ENCODE measurements around the gene PVRIG. TPM values are rescaled to one million over a fixed set of nuclear protein-coding genes. Genes with fewer than 3 reads are reported as not detected.
"Not testable (repeated sequence)": the region's sequence is repeated elsewhere in the genome, so short reads cannot be mapped to it uniquely, and the experiment has no call there.

The PVRIG gene
- polyA plus RNA-seq = 100 to 1,000 TPM; 151 to 240 (median 209) TPM

DNA sequence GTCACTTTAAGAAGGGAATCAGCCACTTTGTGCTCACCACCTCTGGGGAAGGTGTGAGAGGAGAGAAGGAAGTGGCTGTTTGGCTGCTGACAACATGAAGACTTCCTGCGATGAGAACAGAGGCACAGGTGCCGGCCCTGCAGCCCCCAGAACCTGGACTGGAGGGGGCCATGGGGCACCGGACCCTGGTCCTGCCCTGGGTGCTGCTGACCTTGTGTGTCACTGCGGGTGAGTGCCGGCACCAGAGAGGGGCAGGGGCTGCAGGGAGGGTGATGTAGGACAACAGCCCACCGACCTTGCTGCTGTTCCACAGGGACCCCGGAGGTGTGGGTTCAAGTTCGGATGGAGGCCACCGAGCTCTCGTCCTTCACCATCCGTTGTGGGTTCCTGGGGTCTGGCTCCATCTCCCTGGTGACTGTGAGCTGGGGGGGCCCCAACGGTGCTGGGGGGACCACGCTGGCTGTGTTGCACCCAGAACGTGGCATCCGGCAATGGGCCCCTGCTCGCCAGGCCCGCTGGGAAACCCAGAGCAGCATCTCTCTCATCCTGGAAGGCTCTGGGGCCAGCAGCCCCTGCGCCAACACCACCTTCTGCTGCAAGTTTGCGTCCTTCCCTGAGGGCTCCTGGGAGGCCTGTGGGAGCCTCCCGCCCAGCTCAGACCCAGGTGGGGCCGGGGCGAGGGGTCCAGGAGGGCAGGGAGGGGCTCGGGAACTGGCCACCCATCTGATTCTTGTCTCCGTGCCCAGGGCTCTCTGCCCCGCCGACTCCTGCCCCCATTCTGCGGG is at the start of gene PVRIG:
PVRIG (plus strand) TSS at position 149 of the 785 bp plus-strand sequence; CDS start at position 171, 22 bp downstream.
- peaks cover 4 to 17% (median 4%) of the 10 kb centered on the region in 3 donors for H3K36me3 Mint-ChIP-seq
- peak within 1 kb of the TSS; percentile 95 to 99 (median 98) for H3K27ac Mint-ChIP-seq
- DNase-seq = peak; percentile 66
- peaks cover 18 to 28% (median 27%) of the 10 kb centered on the region in 3 donors for H3K27me3 Mint-ChIP-seq (ENCODE audit: low read depth in 3 of 3)
- peaks cover 69 to 71% of the 10 kb centered on the region in 2 donors for H3K4me1 Mint-ChIP-seq
- H3K9me3 Mint-ChIP-seq = not testable (repeated sequence)
- H3K4me3 Mint-ChIP-seq = peak within 1 kb of the TSS; percentile 90 to 98 (median 95)

DNA sequence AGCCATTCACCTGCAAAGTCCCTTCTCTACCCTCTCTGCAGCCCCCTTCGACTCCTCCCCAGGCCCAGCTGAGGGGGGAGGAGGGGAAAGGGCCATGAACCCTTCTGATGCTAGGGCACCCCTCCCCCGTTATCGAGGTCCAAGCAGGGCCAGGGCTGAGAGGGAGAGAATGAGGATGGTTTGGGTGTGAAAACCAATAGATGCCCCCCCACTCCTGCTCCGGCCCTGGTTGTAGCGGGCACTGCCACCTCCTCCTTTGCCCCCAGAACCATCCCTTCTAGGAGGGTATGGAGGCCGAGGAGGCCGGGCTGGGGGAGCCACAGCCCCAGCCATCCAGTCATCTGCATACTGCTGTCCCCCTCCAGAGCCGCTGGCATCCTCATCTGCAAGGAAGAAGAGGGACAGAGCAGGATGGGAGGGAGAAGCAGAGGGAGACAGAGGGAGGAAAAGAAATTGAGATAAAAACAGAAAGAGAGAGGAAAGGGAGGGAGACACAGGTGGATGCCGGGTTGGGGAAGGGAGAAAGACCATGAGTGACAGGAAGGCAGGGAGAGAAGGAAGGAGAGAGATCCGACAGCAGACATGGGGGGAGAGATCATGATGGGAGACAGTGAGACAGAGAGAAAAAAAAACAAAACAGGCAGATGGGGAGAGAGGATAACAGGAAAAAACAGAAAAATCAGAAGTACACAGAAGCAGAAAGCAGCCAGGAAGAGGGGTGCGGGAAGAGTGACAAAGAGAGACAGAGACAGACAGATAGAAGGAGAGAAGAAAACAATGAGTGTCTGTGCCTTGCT is 49.5 kb upstream of the PVRIG start:
- Mint-ChIP-seq H3K27ac (peak overlapping the region in 1 of 6 donors; percentile 7), H3K36me3 (no peaks in the 10 kb centered on the region), H3K4me1 (peaks cover 26 to 31% of the 10 kb centered on the region in 2 donors), H3K9me3 (peaks cover 0 to 2% (median 0%) of the 10 kb centered on the region in 6 donors), H3K27me3 (ENCODE audit: low read depth in 3 of 3) (peaks cover 24 to 41% (median 31%) of the 10 kb centered on the region in 3 donors), H3K4me3 (peak overlapping the region; percentile 65 to 81 (median 66))
- DNase-seq = no peak

DNA sequence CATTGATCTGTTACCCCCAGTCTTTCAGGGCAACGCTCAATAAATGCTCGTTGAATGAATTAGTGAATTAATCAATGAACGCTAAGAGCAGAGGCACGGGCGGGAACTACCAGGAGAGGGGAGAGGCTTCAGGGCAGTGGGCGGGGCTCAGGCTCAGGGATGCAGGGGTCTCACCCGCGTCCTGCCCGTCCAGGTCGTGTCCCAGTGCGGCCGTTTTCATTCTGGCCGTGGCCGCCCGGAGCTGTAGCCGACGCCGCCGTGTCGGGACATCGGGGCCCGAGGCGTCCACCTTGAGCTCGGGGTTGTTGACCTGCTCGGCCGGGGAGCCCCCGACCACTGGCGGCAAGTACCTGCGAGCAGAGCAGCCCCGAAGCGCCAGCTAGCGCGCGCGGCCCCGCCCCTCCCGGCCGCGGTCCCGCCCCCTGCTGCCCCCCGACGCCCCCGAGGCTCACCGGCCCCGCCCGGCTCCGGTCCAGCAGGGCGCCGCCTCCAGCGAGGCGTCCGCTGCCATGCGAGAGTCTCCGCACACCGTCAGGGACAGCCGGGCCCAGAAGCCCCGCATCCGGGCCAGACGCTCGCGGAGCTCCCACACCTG is 48.6 kb upstream of the PVRIG start:
- peaks cover 26 to 31% of the 10 kb centered on the region in 2 donors for H3K4me1 Mint-ChIP-seq
- peak; percentile 38 to 40 (median 39) for DNase-seq
- peaks cover 22 to 39% (median 29%) of the 10 kb centered on the region in 3 donors for H3K27me3 Mint-ChIP-seq (ENCODE audit: low read depth in 3 of 3)
- H3K36me3 Mint-ChIP-seq = no peaks in the 10 kb centered on the region
- H3K9me3 Mint-ChIP-seq = peaks cover 0 to 2% (median 0%) of the 10 kb centered on the region in 6 donors
- H3K27ac Mint-ChIP-seq = no peak overlapping the region
- H3K4me3 Mint-ChIP-seq = peak overlapping the region; percentile 65 to 81 (median 73)

DNA sequence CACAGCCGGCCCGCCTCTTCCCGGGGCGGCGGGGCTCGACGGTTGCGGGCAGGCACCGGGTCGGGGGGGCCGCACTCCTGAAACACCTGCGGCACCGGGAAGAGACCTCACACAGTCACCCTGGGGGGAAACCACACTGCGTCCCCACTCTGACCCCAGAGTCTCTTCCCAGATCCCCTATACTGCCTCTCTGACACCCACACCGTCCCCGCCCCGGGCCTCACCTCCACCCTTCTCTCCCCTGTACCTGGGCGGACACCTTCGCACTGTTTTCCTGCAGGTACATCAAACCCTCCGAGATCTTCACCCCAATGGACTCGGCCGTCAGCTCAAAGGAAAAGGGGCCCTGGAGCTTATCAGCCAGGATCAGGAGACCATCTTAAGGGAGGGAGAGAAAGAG is 47.9 kb upstream of the PVRIG start:
- peak overlapping the region; percentile 27 to 73 (median 65) for H3K4me3 Mint-ChIP-seq
- peaks cover 0 to 2% (median 0%) of the 10 kb centered on the region in 6 donors for H3K9me3 Mint-ChIP-seq
- no peaks in the 10 kb centered on the region for H3K36me3 Mint-ChIP-seq
- no peak for DNase-seq
- peak overlapping the region in 1 of 6 donors; percentile 55 for H3K27ac Mint-ChIP-seq
- peaks cover 15 to 34% (median 23%) of the 10 kb centered on the region in 3 donors for H3K27me3 Mint-ChIP-seq (ENCODE audit: low read depth in 3 of 3)
- H3K4me1 Mint-ChIP-seq = peaks cover 26 to 37% of the 10 kb centered on the region in 2 donors

DNA sequence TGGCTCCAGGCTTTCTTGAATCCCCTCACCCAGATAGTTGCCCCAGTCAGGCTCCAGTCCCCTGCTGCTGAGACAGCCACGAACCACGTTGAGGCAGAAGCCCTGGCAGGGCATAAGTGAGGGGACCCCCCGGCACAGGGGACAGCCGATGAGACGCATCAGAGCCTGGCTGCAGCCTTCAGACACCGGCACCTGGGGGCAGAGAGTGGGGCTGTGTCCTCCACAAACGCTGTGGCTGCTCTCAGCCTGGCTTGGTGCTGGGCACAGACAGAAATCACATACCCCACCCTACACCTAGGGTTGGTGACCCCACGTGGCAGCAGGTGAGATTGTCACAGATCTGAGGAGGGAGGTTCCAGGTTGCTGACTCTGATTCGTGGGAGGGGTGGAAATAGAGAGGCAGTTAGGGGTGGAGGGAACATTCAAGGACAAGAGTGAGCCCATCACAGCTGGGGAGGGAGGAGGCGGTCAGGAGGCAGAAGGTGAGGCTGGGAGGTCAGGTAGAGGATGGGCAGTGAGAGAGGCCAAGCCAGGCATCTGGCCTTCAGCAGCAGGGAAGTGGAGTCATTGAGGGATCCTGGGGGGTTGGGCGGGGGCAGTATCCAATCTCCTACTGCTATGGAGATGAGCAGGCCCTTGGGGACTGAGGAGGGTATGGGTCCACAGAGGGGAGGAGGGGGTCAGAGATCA is 45.8 kb upstream of the PVRIG start:
- Mint-ChIP-seq H3K27me3 (ENCODE audit: low read depth in 3 of 3) (peaks cover 8 to 17% (median 17%) of the 10 kb centered on the region in 3 donors), H3K9me3 (peaks cover 0 to 2% (median 0%) of the 10 kb centered on the region in 6 donors), H3K4me3 (no peak overlapping the region), H3K36me3 (no peaks in the 10 kb centered on the region), H3K4me1 (peaks cover 25 to 28% of the 10 kb centered on the region in 2 donors), H3K27ac (no peak overlapping the region)
- DNase-seq = no peak

- H3K27ac Mint-ChIP-seq = no peak overlapping the region
- no peaks in the 10 kb centered on the region for H3K36me3 Mint-ChIP-seq
- DNase-seq = no peak
- peaks cover 0 to 2% (median 0%) of the 10 kb centered on the region in 6 donors for H3K9me3 Mint-ChIP-seq
- peaks cover 8 to 16% (median 12%) of the 10 kb centered on the region in 3 donors for H3K27me3 Mint-ChIP-seq (ENCODE audit: low read depth in 3 of 3)
- peaks cover 25 to 28% of the 10 kb centered on the region in 2 donors for H3K4me1 Mint-ChIP-seq
- no peak overlapping the region for H3K4me3 Mint-ChIP-seq
These were observed 45.2 kb upstream of the PVRIG start for GRCh38 chr7:100174582-100174981.

DNA sequence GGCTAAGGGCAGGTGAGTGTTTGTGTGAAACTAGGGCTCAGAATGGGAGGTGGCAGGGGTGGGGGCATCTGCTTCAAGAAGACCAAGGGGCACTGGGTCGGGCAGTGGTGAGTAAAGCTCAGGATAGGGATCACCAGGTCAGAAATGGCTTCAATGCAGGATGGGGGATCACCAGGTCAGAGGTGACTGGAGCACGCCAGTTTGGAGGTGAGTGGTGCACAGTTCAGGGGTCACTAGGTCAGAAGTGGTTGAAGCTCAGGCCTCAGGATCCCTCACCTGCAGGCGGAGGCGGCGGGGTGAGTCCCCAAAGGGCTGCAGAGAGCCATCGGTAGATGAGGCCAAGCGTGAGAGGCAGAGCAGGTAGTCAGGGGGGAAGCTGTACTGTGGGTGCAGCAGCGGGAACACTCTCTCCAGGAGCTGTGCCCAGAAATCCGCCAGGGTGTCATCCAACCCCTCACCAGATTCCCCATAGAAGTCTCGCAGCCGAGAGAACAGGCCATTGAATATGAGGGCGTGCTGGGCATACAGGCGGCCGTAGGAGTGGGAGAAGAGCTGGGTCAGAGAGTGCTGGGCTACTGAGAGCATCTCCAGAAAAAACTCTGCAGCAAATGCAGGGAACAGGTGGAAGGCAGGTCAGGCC is 44.3 kb upstream of the PVRIG start:
- Mint-ChIP-seq H3K27me3 (ENCODE audit: low read depth in 3 of 3) (peaks cover 5 to 14% (median 8%) of the 10 kb centered on the region in 3 donors), H3K9me3 (peaks cover 0 to 2% (median 0%) of the 10 kb centered on the region in 6 donors), H3K27ac (peak overlapping the region in 2 of 6 donors; percentile 23 to 77), H3K36me3 (no peaks in the 10 kb centered on the region), H3K4me3 (peak overlapping the region in 4 of 5 donors; percentile 2 to 67 (median 29)), H3K4me1 (peaks cover 27 to 29% of the 10 kb centered on the region in 2 donors)
- no peak for DNase-seq

- H3K27ac Mint-ChIP-seq = peak overlapping the region in 3 of 6 donors; percentile 30 to 81 (median 38)
- no peak for DNase-seq
- H3K4me3 Mint-ChIP-seq = peak overlapping the region; percentile 71 to 83 (median 78)
- no peaks in the 10 kb centered on the region for H3K9me3 Mint-ChIP-seq
- H3K36me3 Mint-ChIP-seq = no peaks in the 10 kb centered on the region
- H3K4me1 Mint-ChIP-seq = peaks cover 30 to 33% of the 10 kb centered on the region in 2 donors
- H3K27me3 Mint-ChIP-seq (ENCODE audit: low read depth in 3 of 3) = peaks cover 0 to 11% (median 4%) of the 10 kb centered on the region in 3 donors
These were observed 43.4 kb upstream of the PVRIG start for GRCh38 chr7:100176096-100177044.

DNA sequence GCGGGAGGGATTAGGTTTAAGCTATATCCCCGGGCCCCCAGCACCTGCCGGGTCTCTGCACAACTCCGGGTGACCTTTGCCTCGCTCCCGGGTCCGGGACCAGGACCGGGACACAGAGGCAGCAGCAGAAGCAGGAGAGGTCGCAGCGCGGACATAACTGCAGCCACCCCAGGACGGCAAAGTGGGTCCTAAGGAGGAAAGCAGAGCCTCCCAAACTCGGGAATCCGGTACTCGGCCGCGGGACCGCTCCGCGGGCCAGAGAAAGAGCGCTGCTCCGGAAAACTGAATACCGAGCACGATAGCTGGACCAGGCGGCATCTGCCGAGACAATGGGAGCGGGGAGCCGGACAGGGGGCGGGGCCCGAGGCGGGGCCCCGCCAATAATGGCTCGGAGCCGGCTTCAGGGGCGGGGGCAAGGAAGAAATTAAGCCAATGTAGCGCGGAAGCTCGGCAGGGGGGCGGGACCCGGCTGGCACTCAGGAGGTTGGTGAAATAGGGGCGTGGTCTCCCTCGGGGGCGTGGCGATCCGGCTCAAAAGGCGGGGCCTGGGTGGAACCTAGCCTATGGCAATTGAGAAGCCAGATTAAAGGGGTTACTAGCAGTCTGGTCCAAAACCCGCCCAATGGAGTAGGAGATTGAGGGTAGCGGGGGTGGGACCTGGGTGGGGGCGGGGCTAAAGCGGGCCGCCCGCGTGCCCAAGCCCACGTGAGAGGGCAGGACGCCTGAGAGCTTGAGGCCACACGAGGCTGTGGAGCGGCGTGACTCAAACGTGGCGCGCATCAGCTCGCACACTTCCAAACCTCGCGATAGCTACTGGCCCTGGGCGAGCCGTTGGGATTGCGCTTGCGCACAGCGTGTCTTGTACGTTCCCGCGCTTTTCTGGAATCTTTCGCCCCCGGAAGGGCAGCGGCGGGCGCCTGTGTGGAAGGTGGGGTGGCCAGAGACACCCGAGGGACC is 42.4 kb upstream of the PVRIG start, which contains the start of the genes GPC2 and STAG3:
GPC2 (minus strand) TSS at position 337 of the 957 bp plus-strand sequence; CDS start at position 155, 182 bp downstream.
STAG3 (plus strand) TSS at position 874 of the 957 bp plus-strand sequence. CDS start 2,639 bp downstream, outside the sequence.
- peak within 1 kb of the TSS; percentile 71 to 83 (median 78) for H3K4me3 Mint-ChIP-seq
- H3K9me3 Mint-ChIP-seq = no peaks in the 10 kb centered on the region
- no peaks in the 10 kb centered on the region for H3K36me3 Mint-ChIP-seq
- peaks cover 0 to 7% (median 4%) of the 10 kb centered on the region in 3 donors for H3K27me3 Mint-ChIP-seq (ENCODE audit: low read depth in 3 of 3)
- H3K27ac Mint-ChIP-seq = peak within 1 kb of the TSS in 4 of 6 donors; percentile 30 to 81 (median 59)
- H3K4me1 Mint-ChIP-seq = peaks cover 27 to 29% of the 10 kb centered on the region in 2 donors
- peak; percentile 96 for DNase-seq

GRCh38 chr7:100180084-100180483 is 39.7 kb upstream of the PVRIG start:
- H3K27me3 Mint-ChIP-seq (ENCODE audit: low read depth in 3 of 3); DNase-seq: not testable (repeated sequence)
- peaks cover 27 to 29% of the 10 kb centered on the region in 2 donors for H3K4me1 Mint-ChIP-seq

DNA sequence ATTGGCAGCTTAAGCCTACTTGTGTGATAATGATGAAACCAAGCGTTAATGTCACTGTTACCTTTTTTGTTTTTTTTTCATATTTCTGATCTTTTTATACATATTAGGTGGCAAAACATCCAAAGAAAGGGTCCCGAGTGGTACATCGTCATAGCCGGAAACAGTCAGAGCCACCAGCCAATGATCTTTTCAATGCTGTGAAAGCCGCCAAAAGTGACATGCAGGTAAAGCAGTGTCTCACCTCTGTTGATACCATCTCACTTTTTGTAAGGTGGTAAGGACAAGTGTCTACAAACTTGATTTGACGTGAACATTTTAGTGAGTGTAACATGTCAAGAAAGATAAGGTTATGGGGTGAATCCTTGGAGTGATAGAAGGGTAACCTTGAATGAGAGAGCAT is 37.1 kb upstream of the PVRIG start:
- not testable (repeated sequence) for H3K27ac Mint-ChIP-seq
- peaks cover 15 to 17% of the 10 kb centered on the region in 2 donors for H3K4me1 Mint-ChIP-seq

More at GRCh38 chr7:100180084-100180483, 39.7 kb upstream of the PVRIG start:
- not testable (repeated sequence) for H3K9me3 Mint-ChIP-seq, H3K36me3 Mint-ChIP-seq
- Mint-ChIP-seq H3K4me3 (peak overlapping the region in 2 of 5 donors; percentile 67 to 72), H3K27ac (peak overlapping the region in 2 of 6 donors; percentile 74 to 81)

More for the DNA sequence above, 37.1 kb upstream of the PVRIG start:
- H3K36me3 Mint-ChIP-seq; H3K9me3 Mint-ChIP-seq; H3K4me3 Mint-ChIP-seq; H3K27me3 Mint-ChIP-seq (ENCODE audit: low read depth in 3 of 3); DNase-seq: not testable (repeated sequence)
